ENCODE results near the gene GNA15.

The GNA15 gene

DNA sequence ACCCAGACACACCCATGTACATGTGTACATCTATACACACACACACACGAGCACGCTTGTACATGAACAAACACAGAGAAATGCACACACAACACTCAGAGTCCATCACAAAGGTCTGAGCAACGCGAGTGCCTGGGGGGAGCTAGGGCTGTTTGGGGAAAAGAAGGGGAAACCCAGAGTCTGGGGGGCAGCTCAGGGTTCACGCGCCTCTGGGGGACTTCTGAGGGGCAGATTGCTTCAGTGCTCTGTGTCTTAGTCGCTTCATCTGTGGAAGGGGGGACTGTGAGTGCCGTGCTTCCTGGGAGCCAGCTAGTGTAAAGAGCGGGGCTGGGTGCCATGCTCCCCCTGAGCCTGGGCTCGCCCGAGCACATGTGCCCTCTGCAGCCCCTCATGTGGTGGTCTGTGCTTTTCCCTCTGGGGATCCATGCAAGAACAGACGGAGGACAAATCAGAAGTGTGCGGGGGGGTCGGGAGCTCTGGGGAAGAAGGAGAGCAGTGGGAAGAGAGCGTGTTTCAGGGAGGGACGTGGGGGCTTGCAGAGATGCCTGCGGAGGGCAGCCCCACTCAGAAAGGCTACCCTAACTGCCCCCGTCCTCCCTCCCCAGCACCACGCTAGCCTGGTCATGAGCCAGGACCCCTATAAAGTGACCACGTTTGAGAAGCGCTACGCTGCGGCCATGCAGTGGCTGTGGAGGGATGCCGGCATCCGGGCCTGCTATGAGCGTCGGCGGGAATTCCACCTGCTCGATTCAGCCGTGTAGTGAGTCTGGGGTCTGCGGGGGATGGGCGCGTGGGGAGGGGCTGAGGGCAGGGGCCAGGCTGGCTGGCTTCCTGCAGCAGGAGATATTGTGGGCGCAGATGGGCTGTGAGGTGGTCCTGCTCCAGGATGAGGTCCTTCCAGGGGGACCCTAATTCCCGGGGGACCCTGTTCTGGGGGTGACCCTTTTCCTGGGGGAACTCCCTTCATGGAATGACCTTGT lies 14.0 kb downstream of the GNA15 start:
- H3K27ac ChIP-seq (ENCODE audit: extremely low read depth, low read depth, low read length) = no peak overlapping the region
- no peak overlapping the region for H3K4me3 ChIP-seq (ENCODE audit: low read depth, low read length)
- ChIA-PET POLR2A (no interaction called here), CTCF (interaction anchor here (0.6 kb wide), 2 partner anchors 21 to 699 kb away, joined by 3 to 5 read pairs; no protein-coding TSS in a partner anchor)
- H3K4me1 ChIP-seq (ENCODE audit: control insufficient read depth, insufficient read depth, low read length) = no peaks in the 10 kb centered on the region
- TF ChIP-seq, protein P1, sequence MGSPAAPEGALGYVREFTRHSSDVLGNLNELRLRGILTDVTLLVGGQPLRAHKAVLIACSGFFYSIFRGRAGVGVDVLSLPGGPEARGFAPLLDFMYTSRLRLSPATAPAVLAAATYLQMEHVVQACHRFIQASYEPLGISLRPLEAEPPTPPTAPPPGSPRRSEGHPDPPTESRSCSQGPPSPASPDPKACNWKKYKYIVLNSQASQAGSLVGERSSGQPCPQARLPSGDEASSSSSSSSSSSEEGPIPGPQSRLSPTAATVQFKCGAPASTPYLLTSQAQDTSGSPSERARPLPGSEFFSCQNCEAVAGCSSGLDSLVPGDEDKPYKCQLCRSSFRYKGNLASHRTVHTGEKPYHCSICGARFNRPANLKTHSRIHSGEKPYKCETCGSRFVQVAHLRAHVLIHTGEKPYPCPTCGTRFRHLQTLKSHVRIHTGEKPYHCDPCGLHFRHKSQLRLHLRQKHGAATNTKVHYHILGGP (tag by site-specific recombination; IDR thresholded peaks at IDR 0.05) = no peak
- no peak for TF ChIP-seq ZNF623 (tag by site-specific recombination; IDR thresholded peaks at IDR 0.05)
- TF ChIP-seq, protein P2, sequence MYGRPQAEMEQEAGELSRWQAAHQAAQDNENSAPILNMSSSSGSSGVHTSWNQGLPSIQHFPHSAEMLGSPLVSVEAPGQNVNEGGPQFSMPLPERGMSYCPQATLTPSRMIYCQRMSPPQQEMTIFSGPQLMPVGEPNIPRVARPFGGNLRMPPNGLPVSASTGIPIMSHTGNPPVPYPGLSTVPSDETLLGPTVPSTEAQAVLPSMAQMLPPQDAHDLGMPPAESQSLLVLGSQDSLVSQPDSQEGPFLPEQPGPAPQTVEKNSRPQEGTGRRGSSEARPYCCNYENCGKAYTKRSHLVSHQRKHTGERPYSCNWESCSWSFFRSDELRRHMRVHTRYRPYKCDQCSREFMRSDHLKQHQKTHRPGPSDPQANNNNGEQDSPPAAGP (tag by site-specific recombination; IDR thresholded peaks at IDR 0.05) = no peak
- no peak for TF ChIP-seq ZNF530 (tag by site-specific recombination; IDR thresholded peaks at IDR 0.05; ENCODE audit: low read depth)
- no peak for TF ChIP-seq YY2 (tag by site-specific recombination; IDR thresholded peaks at IDR 0.05)
- TF ChIP-seq WT1 (tag by site-specific recombination; IDR thresholded peaks at IDR 0.05) = no peak
- TF ChIP-seq ZNF211 (tag by site-specific recombination; IDR thresholded peaks at IDR 0.05; ENCODE audit: low read depth) = no peak
- no peak for TF ChIP-seq ZNF324 (tag by site-specific recombination; IDR thresholded peaks at IDR 0.05)
- TF ChIP-seq ZNF791 (tag by site-specific recombination; IDR thresholded peaks at IDR 0.05) = no peak
- no peak for TF ChIP-seq ZNF404 (tag by site-specific recombination; IDR thresholded peaks at IDR 0.05)
- H3K36me3 ChIP-seq (ENCODE audit: control insufficient read depth in 2 of 2, insufficient read depth in 1 of 2, low read length in 2 of 2) = no peaks in the 10 kb centered on the region
- H3K9me3 ChIP-seq (ENCODE audit: control insufficient read depth, insufficient read depth, low read depth, low read length) = no peaks in the 10 kb centered on the region

DNA sequence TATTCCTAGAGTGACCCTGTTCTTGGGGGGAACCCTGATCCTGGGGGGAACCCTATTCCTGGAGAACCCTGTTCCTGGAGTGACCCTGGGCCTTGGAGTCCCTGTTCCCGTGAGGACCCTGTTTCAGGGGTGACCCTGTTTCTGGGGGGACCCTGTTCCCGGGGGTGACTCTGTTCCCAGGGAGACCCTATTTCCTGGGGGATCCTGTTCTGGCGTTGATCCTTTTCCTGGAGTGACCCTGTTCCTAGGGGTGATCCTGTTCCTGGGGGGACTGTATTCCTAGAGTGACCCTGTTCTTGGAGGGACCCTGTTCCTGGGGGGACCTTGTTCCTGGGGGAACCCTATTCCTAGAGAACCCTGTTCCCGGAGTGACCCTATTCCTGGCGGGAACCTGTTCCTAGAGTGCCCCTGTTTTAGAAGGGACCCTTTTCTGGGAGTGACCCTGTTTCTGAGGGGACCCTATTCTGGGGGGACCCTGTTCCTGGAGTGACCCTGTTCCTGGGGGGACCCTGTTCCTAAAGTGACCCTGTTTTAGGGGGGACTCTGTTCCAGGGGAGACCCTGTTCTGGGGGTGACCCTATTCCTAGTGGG lies 15.0 kb downstream of the GNA15 start:
- no peak overlapping the region for H3K27ac ChIP-seq (ENCODE audit: extremely low read depth, low read depth, low read length)
- H3K4me1 ChIP-seq (ENCODE audit: control insufficient read depth, insufficient read depth, low read length) = no peaks in the 10 kb centered on the region
- ChIA-PET POLR2A (no interaction called here), CTCF (no interaction called here)
- H3K9me3 ChIP-seq (ENCODE audit: control insufficient read depth, insufficient read depth, low read depth, low read length) = no peaks in the 10 kb centered on the region
- H3K4me3 ChIP-seq (ENCODE audit: low read depth, low read length) = no peak overlapping the region
- H3K36me3 ChIP-seq (ENCODE audit: control insufficient read depth in 2 of 2, insufficient read depth in 1 of 2, low read length in 2 of 2) = no peaks in the 10 kb centered on the region
- no peak for TF ChIP-seq ZFP41 (tag by site-specific recombination; IDR thresholded peaks at IDR 0.05; ENCODE audit: borderline replicate concordance)
- TF ChIP-seq, protein P3, sequence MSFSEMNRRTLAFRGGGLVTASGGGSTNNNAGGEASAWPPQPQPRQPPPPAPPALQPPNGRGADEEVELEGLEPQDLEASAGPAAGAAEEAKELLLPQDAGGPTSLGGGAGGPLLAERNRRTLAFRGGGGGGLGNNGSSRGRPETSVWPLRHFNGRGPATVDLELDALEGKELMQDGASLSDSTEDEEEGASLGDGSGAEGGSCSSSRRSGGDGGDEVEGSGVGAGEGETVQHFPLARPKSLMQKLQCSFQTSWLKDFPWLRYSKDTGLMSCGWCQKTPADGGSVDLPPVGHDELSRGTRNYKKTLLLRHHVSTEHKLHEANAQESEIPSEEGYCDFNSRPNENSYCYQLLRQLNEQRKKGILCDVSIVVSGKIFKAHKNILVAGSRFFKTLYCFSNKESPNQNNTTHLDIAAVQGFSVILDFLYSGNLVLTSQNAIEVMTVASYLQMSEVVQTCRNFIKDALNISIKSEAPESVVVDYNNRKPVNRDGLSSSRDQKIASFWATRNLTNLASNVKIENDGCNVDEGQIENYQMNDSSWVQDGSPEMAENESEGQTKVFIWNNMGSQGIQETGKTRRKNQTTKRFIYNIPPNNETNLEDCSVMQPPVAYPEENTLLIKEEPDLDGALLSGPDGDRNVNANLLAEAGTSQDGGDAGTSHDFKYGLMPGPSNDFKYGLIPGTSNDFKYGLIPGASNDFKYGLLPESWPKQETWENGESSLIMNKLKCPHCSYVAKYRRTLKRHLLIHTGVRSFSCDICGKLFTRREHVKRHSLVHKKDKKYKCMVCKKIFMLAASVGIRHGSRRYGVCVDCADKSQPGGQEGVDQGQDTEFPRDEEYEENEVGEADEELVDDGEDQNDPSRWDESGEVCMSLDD (tag by site-specific recombination; IDR thresholded peaks at IDR 0.05) = peak; percentile 70; the same call in 1 of the 2 replicates
- TF ChIP-seq, protein P4, sequence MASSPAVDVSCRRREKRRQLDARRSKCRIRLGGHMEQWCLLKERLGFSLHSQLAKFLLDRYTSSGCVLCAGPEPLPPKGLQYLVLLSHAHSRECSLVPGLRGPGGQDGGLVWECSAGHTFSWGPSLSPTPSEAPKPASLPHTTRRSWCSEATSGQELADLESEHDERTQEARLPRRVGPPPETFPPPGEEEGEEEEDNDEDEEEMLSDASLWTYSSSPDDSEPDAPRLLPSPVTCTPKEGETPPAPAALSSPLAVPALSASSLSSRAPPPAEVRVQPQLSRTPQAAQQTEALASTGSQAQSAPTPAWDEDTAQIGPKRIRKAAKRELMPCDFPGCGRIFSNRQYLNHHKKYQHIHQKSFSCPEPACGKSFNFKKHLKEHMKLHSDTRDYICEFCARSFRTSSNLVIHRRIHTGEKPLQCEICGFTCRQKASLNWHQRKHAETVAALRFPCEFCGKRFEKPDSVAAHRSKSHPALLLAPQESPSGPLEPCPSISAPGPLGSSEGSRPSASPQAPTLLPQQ (tag by site-specific recombination; IDR thresholded peaks at IDR 0.05) = no peak
- TF ChIP-seq, protein P1 (tag by site-specific recombination; IDR thresholded peaks at IDR 0.05) = 0 out of 2 replicates have a peak, but pooled peaks have one; percentile 39
- TF ChIP-seq, protein P5, sequence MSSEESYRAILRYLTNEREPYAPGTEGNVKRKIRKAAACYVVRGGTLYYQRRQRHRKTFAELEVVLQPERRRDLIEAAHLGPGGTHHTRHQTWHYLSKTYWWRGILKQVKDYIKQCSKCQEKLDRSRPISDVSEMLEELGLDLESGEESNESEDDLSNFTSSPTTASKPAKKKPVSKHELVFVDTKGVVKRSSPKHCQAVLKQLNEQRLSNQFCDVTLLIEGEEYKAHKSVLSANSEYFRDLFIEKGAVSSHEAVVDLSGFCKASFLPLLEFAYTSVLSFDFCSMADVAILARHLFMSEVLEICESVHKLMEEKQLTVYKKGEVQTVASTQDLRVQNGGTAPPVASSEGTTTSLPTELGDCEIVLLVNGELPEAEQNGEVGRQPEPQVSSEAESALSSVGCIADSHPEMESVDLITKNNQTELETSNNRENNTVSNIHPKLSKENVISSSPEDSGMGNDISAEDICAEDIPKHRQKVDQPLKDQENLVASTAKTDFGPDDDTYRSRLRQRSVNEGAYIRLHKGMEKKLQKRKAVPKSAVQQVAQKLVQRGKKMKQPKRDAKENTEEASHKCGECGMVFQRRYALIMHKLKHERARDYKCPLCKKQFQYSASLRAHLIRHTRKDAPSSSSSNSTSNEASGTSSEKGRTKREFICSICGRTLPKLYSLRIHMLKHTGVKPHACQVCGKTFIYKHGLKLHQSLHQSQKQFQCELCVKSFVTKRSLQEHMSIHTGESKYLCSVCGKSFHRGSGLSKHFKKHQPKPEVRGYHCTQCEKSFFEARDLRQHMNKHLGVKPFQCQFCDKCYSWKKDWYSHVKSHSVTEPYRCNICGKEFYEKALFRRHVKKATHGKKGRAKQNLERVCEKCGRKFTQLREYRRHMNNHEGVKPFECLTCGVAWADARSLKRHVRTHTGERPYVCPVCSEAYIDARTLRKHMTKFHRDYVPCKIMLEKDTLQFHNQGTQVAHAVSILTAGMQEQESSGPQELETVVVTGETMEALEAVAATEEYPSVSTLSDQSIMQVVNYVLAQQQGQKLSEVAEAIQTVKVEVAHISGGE (tag by site-specific recombination; conservative IDR thresholded peaks at IDR 0.05; ENCODE audit: low read depth) = peak; percentile 96
